ENCODE measurements around the gene NUP153.

DNA sequence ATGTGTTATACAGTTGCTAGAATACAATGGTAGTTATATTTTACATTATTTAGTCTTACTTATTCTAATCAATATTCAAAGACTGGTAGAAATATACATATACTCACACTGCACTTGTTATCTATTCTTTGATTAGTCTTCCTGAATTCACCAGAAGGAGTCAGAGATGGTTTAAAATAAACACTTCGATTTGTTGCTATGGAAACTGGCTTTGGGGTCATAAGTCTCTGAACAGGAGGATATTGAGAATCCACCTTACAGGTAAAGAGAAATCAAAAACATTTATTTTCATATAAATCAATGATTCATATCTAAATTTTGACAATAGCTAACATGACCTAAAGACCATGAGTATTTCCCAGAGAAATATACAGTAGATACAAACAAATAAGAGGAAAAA is 41.6 kb downstream of the NUP153 start:
- TF ChIP-seq, protein P1, sequence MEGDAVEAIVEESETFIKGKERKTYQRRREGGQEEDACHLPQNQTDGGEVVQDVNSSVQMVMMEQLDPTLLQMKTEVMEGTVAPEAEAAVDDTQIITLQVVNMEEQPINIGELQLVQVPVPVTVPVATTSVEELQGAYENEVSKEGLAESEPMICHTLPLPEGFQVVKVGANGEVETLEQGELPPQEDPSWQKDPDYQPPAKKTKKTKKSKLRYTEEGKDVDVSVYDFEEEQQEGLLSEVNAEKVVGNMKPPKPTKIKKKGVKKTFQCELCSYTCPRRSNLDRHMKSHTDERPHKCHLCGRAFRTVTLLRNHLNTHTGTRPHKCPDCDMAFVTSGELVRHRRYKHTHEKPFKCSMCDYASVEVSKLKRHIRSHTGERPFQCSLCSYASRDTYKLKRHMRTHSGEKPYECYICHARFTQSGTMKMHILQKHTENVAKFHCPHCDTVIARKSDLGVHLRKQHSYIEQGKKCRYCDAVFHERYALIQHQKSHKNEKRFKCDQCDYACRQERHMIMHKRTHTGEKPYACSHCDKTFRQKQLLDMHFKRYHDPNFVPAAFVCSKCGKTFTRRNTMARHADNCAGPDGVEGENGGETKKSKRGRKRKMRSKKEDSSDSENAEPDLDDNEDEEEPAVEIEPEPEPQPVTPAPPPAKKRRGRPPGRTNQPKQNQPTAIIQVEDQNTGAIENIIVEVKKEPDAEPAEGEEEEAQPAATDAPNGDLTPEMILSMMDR (conservative IDR thresholded peaks at IDR 0.05), result no peak
- no peak for TF ChIP-seq ZFX (IDR thresholded peaks at IDR 0.05)

Measured in C4-2B (cell line).